NT2/D1 (cell line): ENCODE measurements around the gene TUBA8.
"Not testable (repeated sequence)": the region's sequence is repeated elsewhere in the genome, so short reads cannot be mapped to it uniquely, and the experiment has no call there.

Source experiments
- DNase-seq: peaks from one replicate; pipeline ENCODE4 v3.0.0-alpha.2; 2011; ENCODE audit warnings: low read depth, low spot score
- H3K27me3 ChIP-seq: 2 replicates; pipeline ENCODE4 v1.6.0; 2011; ENCODE audit warnings: mild to moderate bottlenecking; ENCODE audit not compliant: insufficient read length, insufficient read depth
- H3K36me3 ChIP-seq: 2 replicates; pipeline ENCODE4 v1.6.1; 2011; ENCODE audit warnings: mild to moderate bottlenecking, low read length, mixed read lengths; ENCODE audit not compliant: insufficient read depth, insufficient read length
- H3K4me1 ChIP-seq: 2 replicates; pipeline ENCODE4 v1.5.1; 2011; ENCODE audit not compliant: insufficient read depth, insufficient read length
- H3K4me3 ChIP-seq: 2 replicates; pipeline ENCODE4 v1.5.1; 2011; ENCODE audit warnings: low read depth; ENCODE audit not compliant: insufficient read length
- H3K9ac ChIP-seq: 2 replicates; pipeline ENCODE4 v1.6.0; 2011; ENCODE audit warnings: low read depth; ENCODE audit not compliant: insufficient read length
- H3K9me3 ChIP-seq: 2 replicates; pipeline ENCODE4 v1.5.1; 2011; ENCODE audit warnings: mild to moderate bottlenecking, low read length; ENCODE audit not compliant: insufficient read depth
- SUZ12 ChIP-seq: IDR thresholded peaks from 2 replicates; pipeline ENCODE4 v1.6.1; 2011; ENCODE audit not compliant: insufficient read length, insufficient read depth; ENCODE audit errors: extremely low read depth
- YY1 ChIP-seq: IDR thresholded peaks from 2 replicates; pipeline ENCODE4 v1.6.1; 2011; ENCODE audit not compliant: insufficient read length, insufficient read depth
- ZNF274 ChIP-seq: IDR thresholded peaks from 2 replicates; pipeline ENCODE4 v1.6.1; 2011; ENCODE audit warnings: mild to moderate bottlenecking, low read depth, low read length

TUBA8 gene

DNA sequence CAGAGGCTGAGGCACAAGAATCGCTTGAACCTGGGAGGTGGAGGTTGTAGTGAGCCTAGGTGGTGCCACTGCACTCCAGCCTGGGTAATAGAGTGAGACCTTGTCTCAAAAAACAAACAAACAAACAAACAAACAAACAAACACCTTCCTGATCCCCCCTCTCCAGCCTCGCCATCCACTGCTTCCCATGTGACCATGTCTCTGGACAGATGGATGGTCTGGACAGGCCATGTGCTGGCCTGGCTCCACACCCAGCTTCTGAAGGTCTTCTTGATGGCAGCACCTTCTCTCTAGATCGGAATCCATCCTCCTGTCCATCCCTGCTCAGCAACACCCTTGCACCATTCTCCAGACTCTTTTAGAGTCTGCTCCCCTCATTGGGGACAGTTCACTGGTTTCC is 43.5 kb upstream of the TUBA8 start:
- H3K9me3 ChIP-seq, result no peaks in the 10 kb centered on the region; the same call in 1 of the 2 replicates
- H3K4me3 ChIP-seq, result no peak overlapping the region
- no peak overlapping the region for H3K9ac ChIP-seq
- DNase-seq, result no peak
- no peaks in the 10 kb centered on the region for H3K27me3 ChIP-seq
- peaks cover 5% of the 10 kb centered on the region for H3K4me1 ChIP-seq
- H3K36me3 ChIP-seq, result no peaks in the 10 kb centered on the region
- TF ChIP-seq YY1 (no peak), SUZ12 (no peak), ZNF274 (no peak)

DNA sequence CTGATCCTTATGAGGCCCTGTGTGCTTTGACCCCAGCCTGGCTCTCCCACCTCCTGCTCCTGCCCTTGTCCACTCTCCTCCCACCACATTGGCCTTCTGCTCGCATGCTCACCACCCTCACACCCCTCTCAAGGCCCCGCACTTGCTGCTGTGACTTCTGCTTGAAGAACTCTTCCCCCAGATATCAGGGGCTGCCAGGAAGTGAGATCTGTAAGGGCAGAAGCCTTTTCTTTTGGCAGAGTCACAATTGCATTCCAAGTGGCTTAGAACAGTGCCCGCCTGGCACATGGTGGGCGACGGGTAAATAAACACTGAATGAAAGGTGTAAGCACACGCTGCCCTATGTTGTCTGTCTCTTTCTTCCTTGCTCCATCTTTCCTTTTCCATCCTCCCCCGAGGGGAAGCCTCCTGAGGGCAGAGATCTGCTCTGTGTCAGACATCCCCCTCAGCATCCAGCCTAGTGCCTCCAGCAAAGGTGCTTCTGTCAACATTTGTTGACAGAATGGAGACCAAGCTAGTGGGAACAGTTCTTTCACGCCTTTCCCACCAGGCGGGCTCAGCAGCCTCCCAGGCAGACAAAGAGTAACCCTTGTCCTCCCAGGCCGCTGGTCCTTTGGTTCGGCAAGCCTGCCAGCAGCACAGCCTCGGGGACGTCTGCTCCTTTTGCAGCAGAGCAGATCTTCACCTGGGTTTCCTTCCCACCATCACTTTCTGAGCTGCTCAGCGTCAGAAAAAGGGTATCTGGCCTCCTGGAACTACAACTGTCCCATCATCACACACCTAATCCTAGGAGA is 42.9 kb upstream of the TUBA8 start:
- H3K9ac ChIP-seq, result no peak overlapping the region
- H3K9me3 ChIP-seq, result no peaks in the 10 kb centered on the region; the same call in 1 of the 2 replicates
- H3K4me1 ChIP-seq, result peaks cover 5% of the 10 kb centered on the region
- DNase-seq, result no peak
- no peaks in the 10 kb centered on the region for H3K27me3 ChIP-seq
- TF ChIP-seq YY1 (no peak), ZNF274 (no peak), SUZ12 (no peak)
- H3K4me3 ChIP-seq, result no peak overlapping the region
- no peaks in the 10 kb centered on the region for H3K36me3 ChIP-seq

GRCh38 chr22:18068381-18068988 is 42.1 kb upstream of the TUBA8 start:
- TF ChIP-seq ZNF274, result no peak
- TF ChIP-seq SUZ12, result no peak
- TF ChIP-seq YY1, result no peak
- H3K27me3 ChIP-seq, result no peaks in the 10 kb centered on the region
- no peaks in the 10 kb centered on the region; the same call in 1 of the 2 replicates for H3K9me3 ChIP-seq
- H3K9ac ChIP-seq, result no peak overlapping the region
- H3K4me1 ChIP-seq, result peaks cover 5% of the 10 kb centered on the region
- no peak for DNase-seq
- H3K4me3 ChIP-seq, result no peak overlapping the region
- H3K36me3 ChIP-seq, result no peaks in the 10 kb centered on the region

GRCh38 chr22:18069041-18069440 is 41.6 kb upstream of the TUBA8 start:
- no peaks in the 10 kb centered on the region for H3K36me3 ChIP-seq
- H3K27me3 ChIP-seq, result no peaks in the 10 kb centered on the region
- DNase-seq, result no peak
- H3K4me3 ChIP-seq, result no peak overlapping the region
- no peaks in the 10 kb centered on the region; the same call in 1 of the 2 replicates for H3K9me3 ChIP-seq
- TF ChIP-seq YY1, result no peak
- no peak for TF ChIP-seq ZNF274
- no peak for TF ChIP-seq SUZ12
- H3K4me1 ChIP-seq, result peaks cover 5% of the 10 kb centered on the region
- no peak overlapping the region for H3K9ac ChIP-seq

- no peaks in the 10 kb centered on the region for H3K27me3 ChIP-seq
- peaks cover 5% of the 10 kb centered on the region for H3K4me1 ChIP-seq
- no peak for TF ChIP-seq SUZ12
- TF ChIP-seq YY1, result no peak
- TF ChIP-seq ZNF274, result no peak
- no peak overlapping the region for H3K9ac ChIP-seq
- H3K9me3 ChIP-seq, result no peaks in the 10 kb centered on the region; the same call in 1 of the 2 replicates
- DNase-seq, result no peak
- H3K36me3 ChIP-seq, result no peaks in the 10 kb centered on the region
- H3K4me3 ChIP-seq, result no peak overlapping the region
These were observed 40.6 kb upstream of the TUBA8 start for GRCh38 chr22:18070041-18070440.

DNA sequence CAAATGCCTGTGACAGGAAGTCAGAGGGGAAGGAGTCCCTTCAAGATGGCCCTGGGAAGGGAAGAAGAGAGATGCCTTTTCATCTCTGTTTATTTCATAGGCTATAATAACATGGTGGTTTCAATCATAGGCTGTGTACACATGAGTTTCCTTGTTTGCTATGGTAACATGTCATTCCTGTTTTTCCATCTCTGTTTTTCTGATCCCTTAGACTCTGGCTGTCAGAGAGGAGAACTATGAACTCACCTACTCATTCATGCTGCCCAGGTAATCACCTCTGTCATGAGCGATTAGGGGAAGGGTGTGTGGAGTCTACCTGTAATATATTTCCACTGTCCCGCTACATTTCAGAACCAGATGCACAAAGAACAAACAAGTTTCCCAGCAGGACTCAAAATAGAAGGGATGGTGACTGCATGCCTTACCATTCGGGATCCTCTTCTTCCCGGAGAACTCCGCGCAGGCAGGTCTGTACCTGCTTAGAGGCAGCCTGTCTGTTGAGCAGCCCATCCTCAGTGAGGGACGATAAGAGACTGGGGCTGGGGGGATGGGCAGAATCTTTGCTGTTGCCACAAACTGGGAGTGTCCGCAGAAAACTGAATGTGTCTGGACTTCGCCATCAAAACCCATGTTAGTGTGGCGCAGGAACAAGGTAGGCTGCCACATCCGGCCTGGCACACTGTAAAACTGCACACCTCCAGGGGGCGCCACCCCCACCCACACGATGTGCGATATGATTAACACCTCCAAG is 39.9 kb upstream of the TUBA8 start:
- H3K9me3 ChIP-seq, result no peaks in the 10 kb centered on the region; the same call in 1 of the 2 replicates
- TF ChIP-seq SUZ12 (no peak), YY1 (no peak), ZNF274 (no peak)
- no peak overlapping the region for H3K9ac ChIP-seq
- H3K27me3 ChIP-seq, result no peaks in the 10 kb centered on the region
- peaks cover 5% of the 10 kb centered on the region for H3K4me1 ChIP-seq
- no peak overlapping the region for H3K4me3 ChIP-seq
- no peaks in the 10 kb centered on the region for H3K36me3 ChIP-seq
- no peak for DNase-seq

DNA sequence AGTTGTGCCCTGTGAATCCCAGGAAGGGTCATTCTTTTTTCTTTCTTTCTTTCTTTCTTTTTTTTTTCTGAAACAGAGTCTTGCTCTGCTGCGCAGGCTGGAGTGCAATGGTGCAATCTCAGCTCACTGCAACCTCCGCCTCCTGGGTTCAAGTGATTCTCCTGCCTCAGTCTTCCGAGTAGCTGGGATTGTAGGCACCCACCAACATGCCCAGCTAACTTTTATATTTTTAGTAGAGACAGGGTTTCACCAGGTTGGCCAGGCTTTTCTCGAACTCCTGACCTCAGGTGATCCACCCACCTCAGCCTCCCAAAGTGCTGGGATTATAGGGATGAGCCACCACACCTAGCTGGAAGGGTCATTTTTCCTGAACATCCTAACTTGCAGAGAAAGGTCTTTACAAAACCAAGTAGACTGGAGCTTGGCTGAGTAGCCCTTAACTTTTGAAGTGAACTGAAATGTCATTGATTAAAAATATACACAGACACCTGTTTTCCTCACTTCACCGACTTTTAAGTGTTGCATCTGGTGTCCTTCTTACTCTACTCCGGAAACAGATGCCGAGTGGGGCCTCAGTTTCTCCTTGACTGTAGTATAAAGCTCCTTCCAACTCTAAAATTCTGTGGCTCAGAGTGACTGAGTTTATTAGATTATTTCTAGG is 39.2 kb upstream of the TUBA8 start:
- DNase-seq, H3K4me3 ChIP-seq, H3K9ac ChIP-seq, H3K4me1 ChIP-seq, H3K36me3 ChIP-seq, H3K27me3 ChIP-seq, H3K9me3 ChIP-seq: not testable (repeated sequence)
